HEK293 (cell line): ENCODE results near the gene PRUNE2.

Experiments used
- CTCF ChIA-PET: fragments of 350-600 bp; formaldehyde crosslinking; extraction: SDS; loops from one replicate; lab custom pipeline; 2021; ENCODE audit warnings: antibody characterized with exemption; lab: Yijun Ruan, JAX
- POLR2A ChIA-PET: fragments of 300-600 bp; formaldehyde crosslinking; extraction: SDS; loops from one replicate; lab custom pipeline; 2020; ENCODE audit warnings: antibody characterized with exemption, inconsistent platforms; lab: Yijun Ruan, JAX
- H3K27ac ChIP-seq: fragments of 200-500 bp; sonication (Bioruptor generic); 2 replicates; pipeline ENCODE4 v1.5.1; 2014; ENCODE audit warnings: low read depth, low read length, control low read depth, inconsistent platforms; ENCODE audit errors: extremely low read depth
- H3K36me3 ChIP-seq, 2 experiments: fragments of 200-500 bp in 1 of 2; sonication (Bioruptor generic) in 1 of 2; 1 replicate in 1 of 2; 2 replicates in 1 of 2; pipeline ENCODE4 v1.5.1; 2014 to 2017; ENCODE audit warnings: inconsistent platforms in 2 of 2, low read length in 2 of 2; ENCODE audit not compliant: control insufficient read depth in 2 of 2, insufficient read depth in 1 of 2
- H3K4me1 ChIP-seq: fragments of 200-500 bp; sonication (Bioruptor generic); 2 replicates; pipeline ENCODE4 v1.5.1; 2014; ENCODE audit warnings: mild to moderate bottlenecking, low read length, inconsistent platforms; ENCODE audit not compliant: control insufficient read depth, insufficient read depth
- H3K4me3 ChIP-seq: 2 replicates; pipeline ENCODE4 v1.5.1; 2011; ENCODE audit warnings: low read depth, mild to moderate bottlenecking, control low read depth, low read length, moderate library complexity
- H3K9me3 ChIP-seq: fragments of 200-500 bp; sonication (Bioruptor generic); 2 replicates; pipeline ENCODE4 v1.5.1; 2014; ENCODE audit warnings: low read depth, low read length, inconsistent platforms; ENCODE audit not compliant: control insufficient read depth, insufficient read depth
- FEZF1 ChIP-seq: fragments of 450-650 bp; formaldehyde crosslinking; IDR thresholded peaks from 2 replicates; pipeline ENCODE4 v1.5.1; 2016; ENCODE audit warnings: missing biosample characterization, missing genetic modification characterization
- HOXC10 ChIP-seq: sonication (generic); formaldehyde crosslinking; IDR thresholded peaks from 2 replicates; pipeline ENCODE4 v1.8.1; 2023; ENCODE audit warnings: mild to moderate bottlenecking, missing genetic modification reagents
- IKZF3 ChIP-seq: fragments of 450-650 bp; IDR thresholded peaks from 2 replicates; pipeline ENCODE4 v1.5.0; 2018; ENCODE audit warnings: missing biosample characterization, mild to moderate bottlenecking, missing genetic modification characterization, moderate library complexity
- KLF8 ChIP-seq: fragments of 450-650 bp; formaldehyde crosslinking; IDR thresholded peaks from 2 replicates; pipeline ENCODE4 v1.5.1; 2016; ENCODE audit warnings: missing biosample characterization, missing genetic modification characterization
- PBX3 ChIP-seq: sonication (generic); formaldehyde crosslinking; IDR thresholded peaks from 2 replicates; pipeline ENCODE4 v1.8.1; 2022; ENCODE audit warnings: mild to moderate bottlenecking, moderate library complexity, missing genetic modification reagents
- PRDM10 ChIP-seq: fragments of 450-650 bp; formaldehyde crosslinking; IDR thresholded peaks from 2 replicates; pipeline ENCODE4 v1.5.1; 2016; ENCODE audit warnings: missing biosample characterization, missing genetic modification characterization
- PRDM6 ChIP-seq: fragments of 450-650 bp; formaldehyde crosslinking; IDR thresholded peaks from 2 replicates; pipeline ENCODE4 v1.5.1; 2017; ENCODE audit warnings: missing biosample characterization, missing genetic modification characterization
- TCF7L2 ChIP-seq: IDR thresholded peaks from 2 replicates; pipeline ENCODE4 v1.6.1; 2011; ENCODE audit warnings: low read depth, mild to moderate bottlenecking, inconsistent platforms, low read length, moderate library complexity, borderline replicate concordance
- ZNF2 ChIP-seq: fragments of 450-650 bp; formaldehyde crosslinking; IDR thresholded peaks from 2 replicates; pipeline ENCODE4 v1.5.1; 2016; ENCODE audit warnings: missing biosample characterization, missing genetic modification characterization
- ZNF26 ChIP-seq: fragments of 450-650 bp; formaldehyde crosslinking; IDR thresholded peaks from 2 replicates; pipeline ENCODE4 v1.5.1; 2016; ENCODE audit warnings: missing biosample characterization, missing genetic modification characterization
- ZNF398 ChIP-seq: fragments of 450-650 bp; formaldehyde crosslinking; IDR thresholded peaks from 2 replicates; pipeline ENCODE4 v1.5.1; 2017; ENCODE audit warnings: missing biosample characterization, missing genetic modification characterization
- ZNF426 ChIP-seq: fragments of 450-650 bp; formaldehyde crosslinking; IDR thresholded peaks from 2 replicates; pipeline ENCODE4 v1.5.1; 2017; ENCODE audit warnings: missing biosample characterization, missing genetic modification characterization, mild to moderate bottlenecking, inconsistent platforms, moderate library complexity
- ZNF433 ChIP-seq: fragments of 450-650 bp; formaldehyde crosslinking; IDR thresholded peaks from 2 replicates; pipeline ENCODE4 v1.5.1; 2016; ENCODE audit warnings: missing biosample characterization, missing genetic modification characterization, low read depth
- ZNF571 ChIP-seq: fragments of 450-650 bp; formaldehyde crosslinking; IDR thresholded peaks from 2 replicates; pipeline ENCODE4 v1.5.0; 2017; ENCODE audit warnings: missing biosample characterization, missing genetic modification characterization
- ZNF843 ChIP-seq: fragments of 450-650 bp; formaldehyde crosslinking; IDR thresholded peaks from 2 replicates; pipeline ENCODE4 v1.5.1; 2016; ENCODE audit warnings: missing biosample characterization, missing genetic modification characterization
- ZXDB ChIP-seq: fragments of 450-650 bp; formaldehyde crosslinking; IDR thresholded peaks from 2 replicates; pipeline ENCODE4 v1.5.1; 2016; ENCODE audit warnings: missing biosample characterization, missing genetic modification characterization

PRUNE2 gene

GRCh38 chr9:76799473-76799872, 106.4 kb downstream of the PRUNE2 start:
- CTCF ChIA-PET, result no interaction called here
- TF ChIP-seq ZNF433 (tag by site-specific recombination) (no peak), FEZF1 (tag by site-specific recombination) (peak; percentile 88), KLF8 (tag by site-specific recombination) (no peak), ZNF398 (tag by site-specific recombination) (no peak), ZNF843 (tag by site-specific recombination) (0 out of 2 replicates have a peak, but pooled peaks have one; percentile 72), ZNF426 (tag by site-specific recombination) (no peak), HOXC10 (CRISPR knock-in tag) (no peak), PRDM6 (tag by site-specific recombination) (peak; percentile 60; the same call in 1 of the 2 replicates), ZNF571 (tag by site-specific recombination) (no peak), PRDM10 (peak; percentile 39; the same call in 1 of the 2 replicates), ZNF2 (tag by site-specific recombination) (no peak), IKZF3 (0 out of 2 replicates have a peak, but pooled peaks have one; percentile 16), TCF7L2 (peak; percentile 62; the same call in 1 of the 2 replicates), PBX3 (CRISPR knock-in tag) (no peak), ZNF26 (no peak), ZXDB (tag by site-specific recombination) (0 out of 2 replicates have a peak, but pooled peaks have one; percentile 29)
- TF ChIP-seq, all 188 proteins: peak for 7
- Histone ChIP-seq H3K27ac (no peak overlapping the region), H3K9me3 (no peaks in the 10 kb centered on the region), H3K4me3 (no peak overlapping the region), H3K36me3 (no peaks in the 10 kb centered on the region), H3K4me1 (no peaks in the 10 kb centered on the region)
- POLR2A ChIA-PET, result no interaction called here
